Neural cell (in vitro differentiated cells): ENCODE data around the gene RELN. TPM values are rescaled to one million over a fixed set of nuclear protein-coding genes. Genes with fewer than 3 reads are reported as not detected.

Experiments used
- H2AFZ ChIP-seq: fragments of 200-600, 300-800 bp; sonication (generic), shearing (Covaris generic); 2 replicates; pipeline ENCODE4 v1.6.0; 2014; ENCODE audit warnings: low read depth, mild to moderate bottlenecking, antibody characterized with exemption, low read length, moderate library complexity
- H3F3A ChIP-seq: fragments of 200-600 bp; shearing (Covaris generic); 2 replicates; pipeline ENCODE4 v1.6.1; 2016; ENCODE audit warnings: mild to moderate bottlenecking, moderate library complexity, mixed read lengths, antibody characterized with exemption, low read length; ENCODE audit not compliant: insufficient read depth, poor library complexity, severe bottlenecking
- H3K27ac ChIP-seq: fragments of 200-600, 300-800 bp; sonication (generic), shearing (Covaris generic); 2 replicates; pipeline ENCODE4 v1.5.1; 2014; ENCODE audit warnings: mild to moderate bottlenecking, low read length, moderate library complexity
- H3K27me3 ChIP-seq: fragments of 300-800, 200-600 bp; sonication (generic), shearing (Covaris generic); 2 replicates; pipeline ENCODE4 v1.6.0; 2014; ENCODE audit warnings: mild to moderate bottlenecking, low read depth, low read length, moderate library complexity; ENCODE audit not compliant: insufficient read depth
- H3K36me3 ChIP-seq: fragments of 300-800, 200-600 bp; sonication (generic), shearing (Covaris generic); 2 replicates; pipeline ENCODE4 v1.5.1; 2014; ENCODE audit warnings: mild to moderate bottlenecking, antibody characterized with exemption, low read length, moderate library complexity; ENCODE audit not compliant: insufficient read depth
- H3K4me2 ChIP-seq: fragments of 300-800, 200-600 bp; sonication (generic), shearing (Covaris generic); 2 replicates; pipeline ENCODE4 v1.6.0; 2014; ENCODE audit warnings: mild to moderate bottlenecking, low read length
- H3K4me3 ChIP-seq: fragments of 300-800, 200-600 bp; sonication (generic), shearing (Covaris generic); 2 replicates; pipeline ENCODE4 v1.5.1; 2014; ENCODE audit warnings: mild to moderate bottlenecking, low read length, moderate library complexity
- H3K79me2 ChIP-seq: fragments of 200-600 bp; shearing (Covaris generic); replicated peaks from 2 replicates; pipeline ENCODE4 v1.6.0; 2014; ENCODE audit warnings: mild to moderate bottlenecking, low read length, moderate library complexity; ENCODE audit not compliant: insufficient read depth
- H3K9ac ChIP-seq: fragments of 300-800, 200-600 bp; sonication (generic), shearing (Covaris generic); 2 replicates; pipeline ENCODE4 v1.6.1; 2016; ENCODE audit warnings: mild to moderate bottlenecking, low read length, mixed read lengths
- H3K9me2 ChIP-seq: fragments of 200-600 bp; shearing (Covaris generic); 2 replicates; pipeline ENCODE4 v1.6.1; 2016; ENCODE audit warnings: mild to moderate bottlenecking, low read length, mixed read lengths; ENCODE audit not compliant: insufficient read depth
- H3K9me3 ChIP-seq: fragments of 200-600, 300-800 bp; sonication (generic), shearing (Covaris generic); 2 replicates; pipeline ENCODE4 v1.6.1; 2016; ENCODE audit warnings: mild to moderate bottlenecking, mixed run types, low read length, moderate library complexity, mixed read lengths
- H4K20me1 ChIP-seq: fragments of 200-600 bp; shearing (Covaris generic); 2 replicates; pipeline ENCODE4 v1.6.1; 2016; ENCODE audit warnings: mild to moderate bottlenecking, mixed run types; ENCODE audit not compliant: insufficient read depth
- CTCF ChIP-seq: fragments of 450-650 bp; IDR thresholded peaks from 2 replicates; pipeline ENCODE4 v1.5.1; 2014; ENCODE audit warnings: antibody characterized with exemption, mild to moderate bottlenecking, moderate library complexity; ENCODE audit not compliant: poor library complexity, severe bottlenecking
- EP300 ChIP-seq: fragments of 450-650 bp; conservative IDR thresholded peaks from 2 replicates; pipeline ENCODE4 v1.6.1; 2014; ENCODE audit warnings: antibody characterized with exemption, mild to moderate bottlenecking, moderate library complexity; ENCODE audit not compliant: poor library complexity, severe bottlenecking
- EZH2 ChIP-seq: fragments of 200-600, 300-800 bp; shearing (Covaris generic), sonication (generic); IDR thresholded peaks from 2 replicates; pipeline ENCODE4 v1.6.1; 2014; ENCODE audit warnings: antibody characterized with exemption, low read length, borderline replicate concordance, mild to moderate bottlenecking; ENCODE audit not compliant: insufficient read depth, poor library complexity, severe bottlenecking
- MXI1 ChIP-seq: fragments of 450-650 bp; conservative IDR thresholded peaks from 2 replicates; pipeline ENCODE4 v1.6.1; 2014; ENCODE audit warnings: antibody characterized with exemption, mild to moderate bottlenecking; ENCODE audit not compliant: poor library complexity, severe bottlenecking
- POLR2AphosphoS5 ChIP-seq: IDR thresholded peaks from 2 replicates; pipeline ENCODE4 v1.6.1; 2012
- RAD21 ChIP-seq: fragments of 450-650 bp; conservative IDR thresholded peaks from 2 replicates; pipeline ENCODE4 v1.6.1; 2014; ENCODE audit warnings: antibody characterized with exemption, mild to moderate bottlenecking, moderate library complexity
- REST ChIP-seq: IDR thresholded peaks from 2 replicates; pipeline ENCODE4 v1.6.1; 2012; ENCODE audit warnings: borderline replicate concordance
- SMC3 ChIP-seq: fragments of 450-650 bp; conservative IDR thresholded peaks from 2 replicates; pipeline ENCODE4 v1.6.1; 2014; ENCODE audit warnings: antibody characterized with exemption, mild to moderate bottlenecking, moderate library complexity; ENCODE audit not compliant: poor library complexity
- TAF1 ChIP-seq: IDR thresholded peaks from 2 replicates; pipeline ENCODE4 v1.6.1; 2012; ENCODE audit warnings: low read depth
- polyA plus RNA-seq: library from polyadenylated mRNA; depleted of rRNA; stranded (reverse); fragments of >200 nt; gene quantifications from 2 replicates; pipeline ENCODE4 v1.2.3, GENCODE V29; 2014

Gene RELN
- polyA plus RNA-seq, 1 donor from 2014 or later, result 178 TPM

GRCh38 chr7:103797647-103798307, 191.7 kb downstream of the RELN start:
- Histone ChIP-seq H3K4me3 (no peak overlapping the region), H3K9me3 (no peaks in the 10 kb centered on the region), H3K4me2 (no peak overlapping the region), H3K9me2 (no peaks in the 10 kb centered on the region), H3K36me3 (no peaks in the 10 kb centered on the region), H3F3A (no peaks in the 10 kb centered on the region), H3K79me2 (no peaks in the 10 kb centered on the region), H3K27me3 (no peaks in the 10 kb centered on the region), H3K27ac (no peak overlapping the region), H2AFZ (no peak overlapping the region), H4K20me1 (no peaks in the 10 kb centered on the region), H3K9ac (no peak overlapping the region)
- TF ChIP-seq RAD21 (no peak), SMC3 (no peak), MXI1 (no peak), REST (no peak), TAF1 (no peak), CTCF (no peak), EZH2 (no peak), POLR2AphosphoS5 (no peak), EP300 (no peak)

- Histone ChIP-seq H3K27me3 (no peaks in the 10 kb centered on the region), H3K9me2 (no peaks in the 10 kb centered on the region), H3K36me3 (no peaks in the 10 kb centered on the region), H3K9ac (no peak overlapping the region), H2AFZ (no peak overlapping the region), H3K79me2 (no peaks in the 10 kb centered on the region), H3F3A (no peaks in the 10 kb centered on the region), H3K27ac (no peak overlapping the region), H3K9me3 (no peaks in the 10 kb centered on the region), H4K20me1 (no peaks in the 10 kb centered on the region), H3K4me2 (no peak overlapping the region), H3K4me3 (no peak overlapping the region)
- TF ChIP-seq POLR2AphosphoS5 (no peak), EZH2 (no peak), TAF1 (no peak), EP300 (no peak), SMC3 (no peak), RAD21 (no peak), CTCF (no peak), REST (no peak), MXI1 (no peak)
Measured at GRCh38 chr7:103796327-103796962, 193.0 kb downstream of the RELN start.
